Glutamatergic neuron (in vitro differentiated cells): ENCODE results near the gene MRO. TPM values are rescaled to one million over a fixed set of nuclear protein-coding genes. Genes with fewer than 3 reads are reported as not detected.

Experiments used
- DNase-seq: peaks from one replicate; pipeline ENCODE4 v3.0.0; 2022
- H3K27ac Mint-ChIP-seq: one replicate; pipeline ENCODE4 v1.8.0; 2020; ENCODE audit warnings: mild to moderate bottlenecking, mixed read lengths, inconsistent platforms; ENCODE audit not compliant: unreplicated experiment
- H3K27me3 Mint-ChIP-seq: one replicate; pipeline ENCODE4 v1.8.0; 2020; ENCODE audit warnings: mild to moderate bottlenecking, moderate library complexity, mixed read lengths, inconsistent platforms; ENCODE audit not compliant: unreplicated experiment
- H3K36me3 Mint-ChIP-seq: one replicate; pipeline ENCODE4 v1.8.0; 2020; ENCODE audit warnings: mild to moderate bottlenecking, mixed read lengths, inconsistent platforms; ENCODE audit not compliant: unreplicated experiment
- H3K4me1 Mint-ChIP-seq: one replicate; pipeline ENCODE4 v1.8.0; 2020; ENCODE audit warnings: mild to moderate bottlenecking, low read depth, mixed read lengths, inconsistent platforms; ENCODE audit not compliant: unreplicated experiment
- H3K4me3 Mint-ChIP-seq: one replicate; pipeline ENCODE4 v1.8.0; 2020; ENCODE audit warnings: mild to moderate bottlenecking, mixed read lengths, inconsistent platforms; ENCODE audit not compliant: unreplicated experiment
- H3K9me3 Mint-ChIP-seq: one replicate; pipeline ENCODE4 v1.8.0; 2020; ENCODE audit warnings: mild to moderate bottlenecking, moderate library complexity, mixed read lengths, inconsistent platforms; ENCODE audit not compliant: unreplicated experiment
- CTCF ChIP-seq: fragments of 200-600 bp; sonication (generic); IDR thresholded peaks from one replicate; pipeline ENCODE4 v1.5.0; 2021; ENCODE audit not compliant: partially characterized antibody, unreplicated experiment
- total RNA-seq: library from RNA; stranded (reverse); fragmentation: NEBNext Ultra II Directional; extraction: Animal tissue kit (Norgen Biotek cat#: 25700); gene quantifications from one replicate; pipeline ENCODE4 v1.2.1, GENCODE V29; 2021; ENCODE audit not compliant: unreplicated experiment

Gene MRO
- total RNA-seq, 1 donor from 2014 or later, result not detected

GRCh38 chr18:50847192-50847591 lies 27.4 kb upstream of the MRO start:
- Mint-ChIP-seq H3K27ac (no peak overlapping the region), H3K36me3 (no peaks in the 10 kb centered on the region), H3K4me3 (no peak overlapping the region), H3K27me3 (peaks cover 4% of the 10 kb centered on the region), H3K4me1 (no peaks in the 10 kb centered on the region), H3K9me3 (no peaks in the 10 kb centered on the region)
- no peak for TF ChIP-seq CTCF
- no peak for DNase-seq

DNA sequence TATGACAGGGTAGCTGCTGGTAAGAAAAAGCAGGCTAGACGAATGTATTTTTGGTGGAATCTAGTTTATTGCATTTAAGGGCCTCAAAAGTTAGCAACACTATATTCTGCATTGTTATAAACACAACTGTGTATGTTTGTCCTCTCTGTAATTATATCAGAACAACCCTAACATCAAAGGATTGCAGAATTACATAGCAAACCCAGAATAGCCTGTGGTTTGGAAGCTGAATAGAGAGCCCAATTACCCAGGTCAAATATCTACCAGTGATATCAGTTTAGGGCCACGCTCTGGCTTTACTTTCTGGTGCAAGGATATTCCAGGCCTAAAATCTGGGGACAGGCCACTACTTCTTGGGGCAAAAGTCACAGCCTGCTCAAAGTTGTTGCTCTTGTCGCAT lies 25.1 kb upstream of the MRO start:
- no peak for TF ChIP-seq CTCF
- Mint-ChIP-seq H3K9me3 (no peaks in the 10 kb centered on the region), H3K4me3 (no peak overlapping the region), H3K4me1 (no peaks in the 10 kb centered on the region), H3K27me3 (peaks cover under 1% of the 10 kb centered on the region), H3K27ac (no peak overlapping the region), H3K36me3 (no peaks in the 10 kb centered on the region)
- no peak for DNase-seq

DNA sequence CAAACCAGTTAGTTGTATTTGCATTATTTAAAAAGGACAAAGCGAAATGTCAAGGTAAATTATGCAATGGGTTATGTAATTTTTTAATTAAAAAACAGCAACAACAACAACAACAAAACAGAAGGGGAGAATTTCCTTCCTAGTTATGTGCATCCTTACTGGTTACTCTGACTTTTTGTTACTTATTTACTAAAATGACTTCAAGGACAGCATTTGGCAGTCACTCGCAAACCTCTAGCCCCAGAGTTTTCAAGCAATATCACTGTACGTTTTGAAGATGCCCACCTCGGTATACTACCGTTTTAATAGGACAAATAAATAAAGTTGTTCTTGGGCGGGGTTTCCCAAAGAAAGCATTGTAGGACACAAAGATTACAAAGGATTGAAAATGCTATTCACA lies 24.7 kb upstream of the MRO start:
- H3K4me3 Mint-ChIP-seq, result no peak overlapping the region
- H3K4me1 Mint-ChIP-seq, result no peaks in the 10 kb centered on the region

DNA sequence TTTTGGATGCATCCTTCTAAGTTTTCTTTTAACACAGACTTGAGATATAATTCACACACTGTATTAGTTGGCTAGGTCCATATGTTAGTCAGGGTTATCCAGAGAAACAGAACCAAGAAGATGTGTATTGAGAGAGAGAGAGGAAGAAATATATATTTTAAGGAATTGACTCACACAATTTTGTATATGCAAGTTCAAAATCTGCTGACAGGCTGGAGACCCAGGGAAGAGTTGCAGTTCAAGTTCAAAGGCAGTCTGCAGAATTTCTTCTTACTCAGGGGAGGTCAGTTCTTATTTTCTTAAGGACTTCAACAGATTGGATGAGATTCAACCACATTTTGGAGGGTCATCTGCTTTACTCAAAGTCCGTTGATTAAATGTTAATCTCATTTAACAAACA lies 23.0 kb upstream of the MRO start:
- Mint-ChIP-seq H3K4me1 (no peaks in the 10 kb centered on the region), H3K36me3 (no peaks in the 10 kb centered on the region), H3K27me3 (peaks cover 2% of the 10 kb centered on the region), H3K9me3 (no peaks in the 10 kb centered on the region), H3K4me3 (no peak overlapping the region), H3K27ac (no peak overlapping the region)
- DNase-seq, result no peak
- TF ChIP-seq CTCF, result no peak

More for the DNA sequence above, 24.7 kb upstream of the MRO start:
- Mint-ChIP-seq H3K27me3 (peaks cover 2% of the 10 kb centered on the region), H3K27ac (no peak overlapping the region), H3K36me3 (no peaks in the 10 kb centered on the region), H3K9me3 (no peaks in the 10 kb centered on the region)
- DNase-seq, result no peak
- no peak for TF ChIP-seq CTCF

DNA sequence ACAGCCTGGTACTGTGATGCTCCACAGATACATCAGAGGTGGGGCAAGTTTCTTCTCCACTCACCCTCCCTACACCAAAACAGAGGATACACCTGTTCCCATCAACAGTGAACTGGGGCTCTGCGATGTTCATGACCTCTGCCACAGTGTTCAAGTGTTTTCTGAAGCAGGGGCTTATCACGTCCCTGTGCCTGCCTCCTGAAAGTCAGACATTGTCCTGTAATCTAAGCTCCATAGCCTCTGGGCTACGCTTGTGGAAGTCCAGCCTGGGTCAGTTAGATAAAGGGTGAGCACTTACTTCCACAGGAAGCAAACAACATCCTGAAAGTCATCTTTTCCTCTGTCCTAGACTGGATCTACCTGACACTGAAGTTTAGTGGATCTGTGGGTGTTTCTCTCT lies 20.2 kb upstream of the MRO start:
- H3K36me3 Mint-ChIP-seq, result no peaks in the 10 kb centered on the region
- H3K4me1 Mint-ChIP-seq, result no peaks in the 10 kb centered on the region
- TF ChIP-seq CTCF, result no peak
- DNase-seq, result no peak
- no peak overlapping the region for H3K4me3 Mint-ChIP-seq
- H3K27me3 Mint-ChIP-seq, result peaks cover 2% of the 10 kb centered on the region
- no peaks in the 10 kb centered on the region for H3K9me3 Mint-ChIP-seq
- H3K27ac Mint-ChIP-seq, result no peak overlapping the region
